GM23248 (cell line): ENCODE measurements around the gene RHOT2.

Experiments used
- EZH2 ChIP-seq: fragments of 200-600 bp; sonication (generic); IDR thresholded peaks from 2 replicates; pipeline ENCODE4 v1.6.1; 2018; ENCODE audit warnings: antibody characterized with exemption, mild to moderate bottlenecking; ENCODE audit not compliant: insufficient read depth, poor library complexity, severe bottlenecking
- EZH2phosphoT487 ChIP-seq: fragments of 200-600 bp; sonication (generic); IDR thresholded peaks from 2 replicates; pipeline ENCODE4 v1.6.1; 2018; ENCODE audit warnings: antibody characterized with exemption, moderate library complexity, mild to moderate bottlenecking, low read depth; ENCODE audit not compliant: insufficient read depth

- TF ChIP-seq EZH2phosphoT487 (no peak), EZH2 (no peak)
Observed at GRCh38 chr16:619476-620100, 48.3 kb upstream of the RHOT2 start.
